AG10803 (cell line): Measurements from ENCODE around the gene COL5A3.
A peak's percentile ranks its signal among the peaks of the same experiment; 100 is the strongest.

Experiments
- DNase-seq: peaks from one replicate; pipeline ENCODE4 v3.0.0; 2010; ENCODE audit warnings: low read depth
- H3K4me3 ChIP-seq: 2 replicates; pipeline ENCODE4 v1.5.1; 2011; ENCODE audit warnings: mild to moderate bottlenecking, low read length, control low read depth
- TF ChIP-seq, protein P1 (sequence below): conservative IDR thresholded peaks from 2 replicates; pipeline ENCODE4 v1.5.1; 2011; ENCODE audit warnings: mild to moderate bottlenecking, low read length, control low read depth, inconsistent platforms

COL5A3 gene

GRCh38 chr19:9995999-9996398, 14.3 kb downstream of the COL5A3 start:
- no peak for DNase-seq
- no peak overlapping the region for H3K4me3 ChIP-seq
- TF ChIP-seq, protein P1, sequence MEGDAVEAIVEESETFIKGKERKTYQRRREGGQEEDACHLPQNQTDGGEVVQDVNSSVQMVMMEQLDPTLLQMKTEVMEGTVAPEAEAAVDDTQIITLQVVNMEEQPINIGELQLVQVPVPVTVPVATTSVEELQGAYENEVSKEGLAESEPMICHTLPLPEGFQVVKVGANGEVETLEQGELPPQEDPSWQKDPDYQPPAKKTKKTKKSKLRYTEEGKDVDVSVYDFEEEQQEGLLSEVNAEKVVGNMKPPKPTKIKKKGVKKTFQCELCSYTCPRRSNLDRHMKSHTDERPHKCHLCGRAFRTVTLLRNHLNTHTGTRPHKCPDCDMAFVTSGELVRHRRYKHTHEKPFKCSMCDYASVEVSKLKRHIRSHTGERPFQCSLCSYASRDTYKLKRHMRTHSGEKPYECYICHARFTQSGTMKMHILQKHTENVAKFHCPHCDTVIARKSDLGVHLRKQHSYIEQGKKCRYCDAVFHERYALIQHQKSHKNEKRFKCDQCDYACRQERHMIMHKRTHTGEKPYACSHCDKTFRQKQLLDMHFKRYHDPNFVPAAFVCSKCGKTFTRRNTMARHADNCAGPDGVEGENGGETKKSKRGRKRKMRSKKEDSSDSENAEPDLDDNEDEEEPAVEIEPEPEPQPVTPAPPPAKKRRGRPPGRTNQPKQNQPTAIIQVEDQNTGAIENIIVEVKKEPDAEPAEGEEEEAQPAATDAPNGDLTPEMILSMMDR = no peak

- no peak overlapping the region for H3K4me3 ChIP-seq
- TF ChIP-seq, protein P1 = no peak
- no peak for DNase-seq
Measured at GRCh38 chr19:9995084-9995483, 15.2 kb downstream of the COL5A3 start.

DNA sequence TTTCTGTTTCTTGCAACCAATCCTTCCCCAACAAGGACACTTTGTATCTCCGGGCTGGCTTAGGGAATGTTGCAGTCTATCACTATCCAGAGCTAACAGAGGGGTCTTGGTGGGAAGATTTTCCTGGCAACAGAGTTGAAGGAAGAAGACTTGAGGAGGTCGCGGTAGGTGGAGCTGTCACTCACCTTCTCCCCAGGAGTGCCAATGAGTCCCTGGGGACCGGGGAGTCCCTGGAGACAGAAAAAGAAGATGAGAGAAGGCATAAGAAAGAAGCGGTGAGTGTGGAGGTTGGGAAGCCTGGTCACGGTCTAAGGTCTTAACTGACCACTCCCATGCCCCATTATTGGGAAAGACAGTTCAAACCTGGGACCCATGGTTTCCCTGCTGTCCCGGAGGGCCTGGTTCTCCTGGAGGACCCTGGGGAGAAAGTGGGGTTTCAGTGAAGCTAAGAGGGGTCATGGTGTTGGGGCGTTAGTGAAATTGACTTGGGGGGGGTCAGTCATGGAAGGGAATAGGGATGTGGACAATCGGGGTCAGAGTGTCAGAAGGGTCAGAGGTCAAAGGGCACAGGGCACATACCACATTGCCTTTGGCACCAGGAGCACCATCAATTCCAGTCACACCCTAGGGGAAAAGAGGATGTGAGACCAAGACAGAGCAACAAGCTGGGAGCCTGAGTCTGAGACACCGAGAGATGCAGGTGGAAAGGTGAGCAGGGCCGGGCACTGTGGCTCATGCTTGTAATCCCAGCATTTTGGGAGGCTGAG, 18.7 kb downstream of the COL5A3 start:
- H3K4me3 ChIP-seq = no peak overlapping the region
- TF ChIP-seq, protein P1 = no peak
- DNase-seq = no peak

- no peak for DNase-seq
- no peak overlapping the region for H3K4me3 ChIP-seq
- TF ChIP-seq, protein P1 = no peak
Measured at GRCh38 chr19:9989504-9989903, 20.8 kb downstream of the COL5A3 start.

- no peak overlapping the region for H3K4me3 ChIP-seq
- TF ChIP-seq, protein P1 = no peak
- peak; percentile 95 for DNase-seq
Measured at GRCh38 chr19:9986787-9987281, 23.5 kb downstream of the COL5A3 start.

GRCh38 chr19:9981406-9982260, 28.7 kb downstream of the COL5A3 start:
- no peak overlapping the region for H3K4me3 ChIP-seq
- DNase-seq = no peak
- TF ChIP-seq, protein P1 = no peak

DNA sequence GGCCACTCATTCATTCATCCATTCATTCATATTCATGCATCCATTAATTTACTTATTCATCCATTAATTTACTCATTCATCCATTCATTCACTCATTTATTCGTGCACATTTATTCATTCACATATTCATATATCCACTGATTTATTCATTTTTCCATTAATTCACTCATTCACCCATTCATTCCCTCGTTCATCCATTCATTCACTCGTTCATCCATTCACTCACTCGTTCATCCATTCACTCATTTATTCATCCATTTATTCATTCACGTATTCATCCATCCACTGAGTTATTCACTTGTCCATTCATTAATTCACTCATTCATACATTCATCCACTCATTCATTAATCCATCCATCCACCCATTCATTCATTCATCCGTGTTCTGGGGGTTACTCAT, 38.2 kb downstream of the COL5A3 start:
- H3K4me3 ChIP-seq = no peak overlapping the region
- no peak for DNase-seq
- TF ChIP-seq, protein P1 = no peak
